SH-SY5Y (cell line): ENCODE results near the gene PTRH1.

ENCODE experiments used
- GATA2 ChIP-seq: IDR thresholded peaks from 2 replicates; pipeline ENCODE4 v1.6.1; 2011; ENCODE audit warnings: mild to moderate bottlenecking, low read depth, low read length
- GATA3 ChIP-seq: IDR thresholded peaks from 2 replicates; pipeline ENCODE4 v1.6.1; 2011; ENCODE audit warnings: low read depth, mild to moderate bottlenecking, low read length, moderate library complexity

PTRH1 gene

GRCh38 chr9:127714951-127715469 is 453 bp downstream of the PTRH1 start:
- TF ChIP-seq GATA3 (no peak), GATA2 (no peak)

- TF ChIP-seq GATA3 = no peak
- no peak for TF ChIP-seq GATA2
These were observed 1.3 kb downstream of the PTRH1 start for GRCh38 chr9:127714020-127714750.

GRCh38 chr9:127712867-127713266 is 2.6 kb downstream of the PTRH1 start:
- TF ChIP-seq GATA3 (no peak), GATA2 (no peak)

GRCh38 chr9:127712371-127712770 is 3.1 kb downstream of the PTRH1 start:
- no peak for TF ChIP-seq GATA2

GRCh38 chr9:127711831-127712274 is 3.6 kb downstream of the PTRH1 start:
- no peak for TF ChIP-seq GATA3
- no peak for TF ChIP-seq GATA2

- no peak for TF ChIP-seq GATA2
- no peak for TF ChIP-seq GATA3
These were observed 4.2 kb downstream of the PTRH1 start for GRCh38 chr9:127711226-127711701.

- no peak for TF ChIP-seq GATA2
- no peak for TF ChIP-seq GATA3
These were observed 5.2 kb downstream of the PTRH1 start for GRCh38 chr9:127710204-127710783.

- no peak for TF ChIP-seq GATA2
- no peak for TF ChIP-seq GATA3
These were observed 6.4 kb downstream of the PTRH1 start for GRCh38 chr9:127708952-127709587.

GRCh38 chr9:127707766-127708165 is 7.7 kb downstream of the PTRH1 start:
- TF ChIP-seq GATA3 = no peak
- no peak for TF ChIP-seq GATA2

GRCh38 chr9:127706836-127707241 is 8.6 kb downstream of the PTRH1 start, which contains the start of gene CFAP157:
TSS of gene CFAP157 (plus strand) at chr9:127706988. CDS start at chr9:127707032, 44 bp downstream.
- no peak for TF ChIP-seq GATA3
- no peak for TF ChIP-seq GATA2

- TF ChIP-seq GATA2 = no peak
- no peak for TF ChIP-seq GATA3
These were observed 9.7 kb downstream of the PTRH1 start for GRCh38 chr9:127705577-127706379.

- TF ChIP-seq GATA3 = no peak
- no peak for TF ChIP-seq GATA2
These were observed 12.0 kb downstream of the PTRH1 start for GRCh38 chr9:127703289-127703946.

GRCh38 chr9:127700594-127701255 is 14.7 kb downstream of the PTRH1 start:
- TF ChIP-seq GATA2 (peak; percentile 39; the same call in 1 of the 2 replicates), GATA3 (no peak)

- TF ChIP-seq GATA3 (no peak), GATA2 (no peak)
These were observed 15.3 kb downstream of the PTRH1 start for GRCh38 chr9:127700140-127700539.
